OCI-LY1 (cell line): Measurements from ENCODE around the gene WWOX.

Experiments used
- CTCF ChIP-seq: fragments of 200-600 bp; sonication (generic), shearing (Covaris generic); IDR thresholded peaks from 2 replicates; pipeline ENCODE4 v1.5.1; 2017; ENCODE audit warnings: mild to moderate bottlenecking, antibody characterized with exemption, low read length, moderate library complexity, mixed read lengths
- EZH2 ChIP-seq: fragments of 200-600 bp; sonication (generic), shearing (Covaris generic); IDR thresholded peaks from 2 replicates; pipeline ENCODE4 v1.8.0; 2017; ENCODE audit warnings: borderline replicate concordance, mixed run types, mild to moderate bottlenecking, antibody characterized with exemption, low read length, moderate library complexity, mixed read lengths

- TF ChIP-seq EZH2, result no peak
- TF ChIP-seq CTCF, result no peak
Observed at GRCh38 chr16:78650339-78651074, 551.1 kb downstream of the WWOX start.
